Gastroesophageal sphincter (tissue), 3 donors: ENCODE measurements around the gene OGFOD2.

Source experiments
- EP300 ChIP-seq: sonication (generic); formaldehyde crosslinking; IDR thresholded peaks from one replicate; pipeline ENCODE4 v1.6.1; 2017; ENCODE audit warnings: antibody characterized with exemption, mild to moderate bottlenecking
- POLR2A ChIP-seq, 2 donors: fragments of 450-650 bp; IDR thresholded peaks; one replicate each; pipeline ENCODE4 v1.6.1; 2017; ENCODE audit warnings: antibody characterized with exemption in 2 of 2, mild to moderate bottlenecking in 2 of 2, moderate library complexity in 1 of 2
- TF ChIP-seq, protein P1 (sequence below), 4 experiments: fragments of 200-600 bp in 2 of 4; fragments of 450-650 bp in 2 of 4; sonication (generic) in 1 of 4; IDR thresholded peaks; one replicate each; pipeline ENCODE4 v1.5.1; 2017 to 2019; ENCODE audit warnings: antibody characterized with exemption in 4 of 4, mild to moderate bottlenecking in 2 of 4, moderate library complexity in 2 of 4

GRCh38 chr12:122996621-122997342, 21.7 kb downstream of the OGFOD2 start:
- TF ChIP-seq, protein P1, sequence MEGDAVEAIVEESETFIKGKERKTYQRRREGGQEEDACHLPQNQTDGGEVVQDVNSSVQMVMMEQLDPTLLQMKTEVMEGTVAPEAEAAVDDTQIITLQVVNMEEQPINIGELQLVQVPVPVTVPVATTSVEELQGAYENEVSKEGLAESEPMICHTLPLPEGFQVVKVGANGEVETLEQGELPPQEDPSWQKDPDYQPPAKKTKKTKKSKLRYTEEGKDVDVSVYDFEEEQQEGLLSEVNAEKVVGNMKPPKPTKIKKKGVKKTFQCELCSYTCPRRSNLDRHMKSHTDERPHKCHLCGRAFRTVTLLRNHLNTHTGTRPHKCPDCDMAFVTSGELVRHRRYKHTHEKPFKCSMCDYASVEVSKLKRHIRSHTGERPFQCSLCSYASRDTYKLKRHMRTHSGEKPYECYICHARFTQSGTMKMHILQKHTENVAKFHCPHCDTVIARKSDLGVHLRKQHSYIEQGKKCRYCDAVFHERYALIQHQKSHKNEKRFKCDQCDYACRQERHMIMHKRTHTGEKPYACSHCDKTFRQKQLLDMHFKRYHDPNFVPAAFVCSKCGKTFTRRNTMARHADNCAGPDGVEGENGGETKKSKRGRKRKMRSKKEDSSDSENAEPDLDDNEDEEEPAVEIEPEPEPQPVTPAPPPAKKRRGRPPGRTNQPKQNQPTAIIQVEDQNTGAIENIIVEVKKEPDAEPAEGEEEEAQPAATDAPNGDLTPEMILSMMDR (IDR thresholded peaks at IDR 0.05): no peak
- TF ChIP-seq POLR2A (IDR thresholded peaks at IDR 0.05): no peak
- no peak for TF ChIP-seq EP300
